OCI-LY1 (cell line): ENCODE data around the gene DDHD1.

ENCODE experiments used
- CTCF ChIP-seq: fragments of 200-600 bp; sonication (generic), shearing (Covaris generic); IDR thresholded peaks from 2 replicates; pipeline ENCODE4 v1.5.1; 2017; ENCODE audit warnings: mild to moderate bottlenecking, antibody characterized with exemption, low read length, moderate library complexity, mixed read lengths
- EZH2 ChIP-seq: fragments of 200-600 bp; sonication (generic), shearing (Covaris generic); IDR thresholded peaks from 2 replicates; pipeline ENCODE4 v1.8.0; 2017; ENCODE audit warnings: borderline replicate concordance, mixed run types, mild to moderate bottlenecking, antibody characterized with exemption, low read length, moderate library complexity, mixed read lengths

- TF ChIP-seq CTCF (no peak), EZH2 (no peak)
Observed at GRCh38 chr14:53034688-53035230, 118.4 kb downstream of the DDHD1 start.
